ENCODE results near the gene PRRT2.
"Not testable (repeated sequence)": the region's sequence is repeated elsewhere in the genome, so short reads cannot be mapped to it uniquely, and the experiment has no call there.

PRRT2 gene

GRCh38 chr16:29775742-29776408, 36.1 kb upstream of the PRRT2 start:
- Histone ChIP-seq H3K79me2 (no peaks in the 10 kb centered on the region), H2AFZ (no peak overlapping the region), H3K27ac (no peak overlapping the region), H3K27me3 (ENCODE audit: control insufficient read depth, insufficient read depth, low read length) (no peaks in the 10 kb centered on the region), H3K9ac (no peak overlapping the region), H3K36me3 (ENCODE audit: control insufficient read depth, insufficient read depth, low read length) (no peaks in the 10 kb centered on the region), H3K4me3 (ENCODE audit: low read depth, low read length) (no peak overlapping the region), H3K4me1 (no peaks in the 10 kb centered on the region), H3K4me2 (ENCODE audit: low read length) (no peak overlapping the region), H3K9me3 (ENCODE audit: control insufficient read depth, low read length) (no peaks in the 10 kb centered on the region)
- no peak for TF ChIP-seq CTCF (IDR thresholded peaks at IDR 0.05)

GRCh38 chr16:29777576-29778350, 34.2 kb upstream of the PRRT2 start, which contains the start of gene ZG16:
Gene ZG16 (plus strand): TSS chr16:29778256. CDS start chr16:29779267, 1,011 bp downstream.
- no peaks in the 10 kb centered on the region for H3K4me1 ChIP-seq
- H3K4me3 ChIP-seq (ENCODE audit: low read depth, low read length), result no peak within 1 kb of the TSS
- no peaks in the 10 kb centered on the region for H3K79me2 ChIP-seq
- H3K27ac ChIP-seq, result no peak within 1 kb of the TSS
- no peak within 1 kb of the TSS for H3K9ac ChIP-seq
- no peak for TF ChIP-seq CTCF (IDR thresholded peaks at IDR 0.05)
- no peak within 1 kb of the TSS for H3K4me2 ChIP-seq (ENCODE audit: low read length)
- no peak within 1 kb of the TSS for H2AFZ ChIP-seq
- no peaks in the 10 kb centered on the region for H3K36me3 ChIP-seq (ENCODE audit: control insufficient read depth, insufficient read depth, low read length)
- no peaks in the 10 kb centered on the region for H3K27me3 ChIP-seq (ENCODE audit: control insufficient read depth, insufficient read depth, low read length)
- H3K9me3 ChIP-seq (ENCODE audit: control insufficient read depth, low read length), result no peaks in the 10 kb centered on the region

- Histone ChIP-seq H3K27me3 (ENCODE audit: control insufficient read depth, insufficient read depth, low read length) (no peaks in the 10 kb centered on the region), H3K4me1 (peaks cover 10% of the 10 kb centered on the region), H3K4me2 (ENCODE audit: low read length) (no peak overlapping the region), H3K36me3 (ENCODE audit: control insufficient read depth, insufficient read depth, low read length) (no peaks in the 10 kb centered on the region), H3K9me3 (ENCODE audit: control insufficient read depth, low read length) (no peaks in the 10 kb centered on the region), H2AFZ (no peak overlapping the region), H3K79me2 (no peaks in the 10 kb centered on the region), H3K4me3 (ENCODE audit: low read depth, low read length) (no peak overlapping the region), H3K9ac (no peak overlapping the region), H3K27ac (no peak overlapping the region)
- no peak for TF ChIP-seq CTCF (IDR thresholded peaks at IDR 0.05)
Observed at GRCh38 chr16:29779474-29779873, 32.5 kb upstream of the PRRT2 start.

GRCh38 chr16:29783094-29783953, 28.7 kb upstream of the PRRT2 start:
- not testable (repeated sequence) for H3K79me2 ChIP-seq; H3K36me3 ChIP-seq (ENCODE audit: control insufficient read depth, insufficient read depth, low read length); H3K27me3 ChIP-seq (ENCODE audit: control insufficient read depth, insufficient read depth, low read length); H3K4me2 ChIP-seq (ENCODE audit: low read length); H3K9me3 ChIP-seq (ENCODE audit: control insufficient read depth, low read length); H3K9ac ChIP-seq
- peak overlapping the region; percentile 63 for H2AFZ ChIP-seq
- peak overlapping the region; percentile 96 for H3K27ac ChIP-seq
- H3K4me3 ChIP-seq (ENCODE audit: low read depth, low read length), result peak overlapping the region; percentile 4
- peaks cover 26% of the 10 kb centered on the region for H3K4me1 ChIP-seq

DNA sequence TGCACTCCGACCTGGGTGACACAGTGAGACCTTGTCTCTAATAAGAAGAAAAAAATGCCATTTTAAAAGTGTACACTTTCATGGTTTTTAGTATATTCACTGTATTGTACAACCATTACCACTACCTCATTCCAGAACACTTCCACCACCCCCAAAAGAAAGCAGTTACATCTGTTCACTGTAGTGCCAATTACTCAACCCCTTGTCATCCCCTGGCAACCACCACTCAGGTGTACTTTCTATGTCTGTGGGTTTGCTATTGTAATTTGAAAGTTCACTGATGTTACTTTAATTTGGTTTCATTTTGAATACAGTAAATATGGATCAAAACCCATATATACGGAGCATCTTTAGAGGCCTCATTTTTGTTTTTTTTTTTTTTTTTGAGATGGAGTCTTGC, 27.8 kb upstream of the PRRT2 start:
- H3K9ac ChIP-seq, result no peak overlapping the region
- H3K27ac ChIP-seq, result peak overlapping the region; percentile 96
- peaks cover 29% of the 10 kb centered on the region for H3K4me1 ChIP-seq
- H3K4me2 ChIP-seq (ENCODE audit: low read length), result no peak overlapping the region
- no peaks in the 10 kb centered on the region for H3K79me2 ChIP-seq
- no peak overlapping the region for H3K4me3 ChIP-seq (ENCODE audit: low read depth, low read length)
- H3K36me3 ChIP-seq (ENCODE audit: control insufficient read depth, insufficient read depth, low read length), result no peaks in the 10 kb centered on the region
- no peak for TF ChIP-seq CTCF (IDR thresholded peaks at IDR 0.05)
- H2AFZ ChIP-seq, result peak overlapping the region; percentile 63
- H3K27me3 ChIP-seq (ENCODE audit: control insufficient read depth, insufficient read depth, low read length), result no peaks in the 10 kb centered on the region
- H3K9me3 ChIP-seq (ENCODE audit: control insufficient read depth, low read length), result no peaks in the 10 kb centered on the region
